IMR-90 (cell line): ENCODE results near the gene ZKSCAN1. TPM values are rescaled to one million over a fixed set of nuclear protein-coding genes. Genes with fewer than 3 reads are reported as not detected.

Source experiments
- ATAC-seq: fragments of 200-7000 bp; cut with Tn5 transposase; 2 replicates; pipeline ENCODE4 v1.9.1; 2020; ENCODE audit warnings: low read depth, mild to moderate bottlenecking, moderate library complexity
- BruUV-seq: library from RNA; stranded (reverse); fragments of 400-500 nt; replicated peaks from 2 replicates; lab custom pipeline; 2021; lab: Mats Ljungman, UMichigan
- CTCF ChIA-PET: fragments of 300-600 bp; formaldehyde crosslinking; extraction: SDS; loops from one replicate; lab custom pipeline; 2021; ENCODE audit warnings: antibody characterized with exemption; lab: Yijun Ruan, JAX
- POLR2A ChIA-PET: fragments of 300-600 bp; sonication (Branson Sonifier 250); formaldehyde crosslinking; loops from one replicate; lab custom pipeline; 2022; ENCODE audit warnings: antibody characterized with exemption; ENCODE audit not compliant: unreplicated experiment; lab: Charles Lee
- DNase-seq: peaks from one replicate; pipeline ENCODE4 v3.0.0; 2013
- H2AFZ ChIP-seq: replicated peaks from 2 replicates; pipeline ENCODE3; 2013; ENCODE audit warnings: low read length, mild to moderate bottlenecking; ENCODE audit not compliant: poor library complexity
- H2AK5ac ChIP-seq: 2 replicates; pipeline ENCODE4 v1.6.1; 2013; ENCODE audit warnings: low read depth, low read length, inconsistent platforms
- H2AK9ac ChIP-seq: replicated peaks from 2 replicates; pipeline ENCODE3; 2013; ENCODE audit warnings: mild to moderate bottlenecking, low read depth, low read length, moderate library complexity; ENCODE audit not compliant: poor library complexity
- H2BK120ac ChIP-seq: 2 replicates; pipeline ENCODE4 v1.6.1; 2013; ENCODE audit warnings: low read depth, low read length, inconsistent platforms
- H2BK15ac ChIP-seq: 3 replicates; pipeline ENCODE4 v1.6.1; 2013; ENCODE audit warnings: low read depth, low read length, inconsistent platforms
- H2BK20ac ChIP-seq: 2 replicates; pipeline ENCODE4 v1.6.1; 2013; ENCODE audit warnings: low read depth, mild to moderate bottlenecking, inconsistent platforms, low read length, moderate library complexity
- H2BK5ac ChIP-seq: 2 replicates; pipeline ENCODE4 v1.6.1; 2013; ENCODE audit warnings: mild to moderate bottlenecking, low read depth, low read length, inconsistent platforms; ENCODE audit not compliant: poor library complexity, severe bottlenecking
- H3K14ac ChIP-seq: replicated peaks from 2 replicates; pipeline ENCODE4 v1.6.1; 2013; ENCODE audit warnings: low read depth, low read length, inconsistent platforms
- H3K18ac ChIP-seq: 2 replicates; pipeline ENCODE4 v1.6.1; 2013; ENCODE audit warnings: low read depth, low read length, control low read depth
- H3K23ac ChIP-seq: 2 replicates; pipeline ENCODE4 v1.6.1; 2013; ENCODE audit warnings: low read depth, low read length, inconsistent platforms
- H3K27ac ChIP-seq: 2 replicates; pipeline ENCODE4 v1.5.1; 2013; ENCODE audit warnings: mild to moderate bottlenecking, control low read depth, low read length; ENCODE audit not compliant: insufficient read depth
- H3K27me3 ChIP-seq: 2 replicates; pipeline ENCODE4 v1.6.1; 2013; ENCODE audit warnings: low read length; ENCODE audit not compliant: control insufficient read depth, insufficient read depth
- H3K36me3 ChIP-seq: 2 replicates; pipeline ENCODE4 v1.6.1; 2013; ENCODE audit warnings: low read length, mixed read lengths; ENCODE audit not compliant: control insufficient read depth, insufficient read depth
- H3K4ac ChIP-seq: 2 replicates; pipeline ENCODE4 v1.6.1; 2013; ENCODE audit warnings: low read depth, low read length, inconsistent platforms
- H3K4me1 ChIP-seq: 2 replicates; pipeline ENCODE4 v1.6.1; 2013; ENCODE audit warnings: low read length, mixed read lengths; ENCODE audit not compliant: control insufficient read depth, insufficient read depth
- H3K4me2 ChIP-seq: 2 replicates; pipeline ENCODE4 v1.6.1; 2013; ENCODE audit warnings: low read depth, mild to moderate bottlenecking, control low read depth, low read length, moderate library complexity
- H3K4me3 ChIP-seq: 2 replicates; pipeline ENCODE4 v1.5.1; 2013; ENCODE audit warnings: low read depth, mild to moderate bottlenecking, control low read depth, low read length, moderate library complexity; ENCODE audit not compliant: insufficient read depth
- H3K56ac ChIP-seq: 2 replicates; pipeline ENCODE4 v1.6.1; 2013; ENCODE audit warnings: low read length, inconsistent platforms; ENCODE audit not compliant: insufficient read depth; ENCODE audit errors: extremely low read depth
- H3K79me1 ChIP-seq, 2 experiments: 2 replicates each; pipeline ENCODE4 v1.6.1; 2013; ENCODE audit warnings: low read length in 2 of 2, inconsistent platforms in 1 of 2, low read depth in 1 of 2
- H3K9ac ChIP-seq: 2 replicates; pipeline ENCODE4 v1.6.1; 2013; ENCODE audit warnings: low read depth, low read length, control low read depth
- H3K9me1 ChIP-seq: 2 replicates; pipeline ENCODE4 v1.6.1; 2013; ENCODE audit warnings: low read length, inconsistent platforms; ENCODE audit not compliant: insufficient read depth
- H3K9me3 ChIP-seq: 2 replicates; pipeline ENCODE4 v1.6.1; 2013; ENCODE audit warnings: low read length; ENCODE audit not compliant: control insufficient read depth, insufficient read depth
- H4K20me1 ChIP-seq: 2 replicates; pipeline ENCODE4 v1.6.1; 2013; ENCODE audit warnings: low read length, inconsistent platforms; ENCODE audit not compliant: insufficient read depth
- H4K5ac ChIP-seq: 2 replicates; pipeline ENCODE4 v1.6.1; 2013; ENCODE audit warnings: mild to moderate bottlenecking, low read depth, low read length, control low read depth
- H4K8ac ChIP-seq, 2 experiments: 2 replicates each; pipeline ENCODE4 v1.6.1; 2013; ENCODE audit warnings: low read depth in 2 of 2, low read length in 2 of 2, control low read depth in 1 of 2, inconsistent platforms in 1 of 2
- H4K91ac ChIP-seq: 2 replicates; pipeline ENCODE4 v1.6.1; 2013; ENCODE audit warnings: low read depth, low read length, inconsistent platforms; ENCODE audit not compliant: insufficient read depth
- CEBPB ChIP-seq: IDR thresholded peaks from 2 replicates; pipeline ENCODE4 v1.6.1; 2012; ENCODE audit warnings: low read depth, low read length, improper control_type of control experiment
- CTCF ChIP-seq: conservative IDR thresholded peaks from 2 replicates; pipeline ENCODE4 v1.5.1; 2012; ENCODE audit warnings: mild to moderate bottlenecking, low read depth, low read length, improper control_type of control experiment
- ELK1 ChIP-seq: fragments of 150-350 bp; IDR thresholded peaks from 2 replicates; pipeline ENCODE4 v1.6.1; 2016; ENCODE audit warnings: low read depth, mild to moderate bottlenecking, low read length, moderate library complexity, borderline replicate concordance
- FOS ChIP-seq: fragments of 150-350 bp; IDR thresholded peaks from 2 replicates; pipeline ENCODE4 v1.6.1; 2016; ENCODE audit warnings: low read depth, low read length
- NFE2L2 ChIP-seq: fragments of 150-350 bp; IDR thresholded peaks from 2 replicates; pipeline ENCODE4 v1.6.1; 2016; ENCODE audit warnings: low read depth, mild to moderate bottlenecking, low read length
- POLR2A ChIP-seq: IDR thresholded peaks from 2 replicates; pipeline ENCODE4 v1.6.1; 2012; ENCODE audit warnings: mild to moderate bottlenecking, low read depth, low read length
- RCOR1 ChIP-seq: IDR thresholded peaks from 2 replicates; pipeline ENCODE4 v1.6.1; 2012; ENCODE audit warnings: mild to moderate bottlenecking, low read length, improper control_type of control experiment; ENCODE audit not compliant: insufficient replicate concordance
- RFX5 ChIP-seq: IDR thresholded peaks from 2 replicates; pipeline ENCODE4 v1.8.0; 2012; ENCODE audit warnings: low read depth, mild to moderate bottlenecking, low read length, moderate library complexity
- SMC3 ChIP-seq: fragments of 150-350 bp; IDR thresholded peaks from 2 replicates; pipeline ENCODE4 v1.6.1; 2016; ENCODE audit warnings: low read depth, mild to moderate bottlenecking, antibody characterized with exemption, low read length, moderate library complexity
- USF2 ChIP-seq: fragments of 150-350 bp; IDR thresholded peaks from 2 replicates; pipeline ENCODE4 v1.6.1; 2017; ENCODE audit warnings: mild to moderate bottlenecking, antibody characterized with exemption, low read length, low read depth
- WGBS, 2 experiments: methylation state at CpG; one replicate each; pipeline versions ENCODE4 v1.1.5 to v1.1.7; 2013; ENCODE audit warnings: missing lambda C conversion rate in 2 of 2; ENCODE audit not compliant: insufficient read length in 1 of 2; ENCODE audit errors: extremely low coverage in 2 of 2; 5-methylcytosine and 5-hydroxymethylcytosine counted together
- dilution Hi-C: fragments of 300-500 bp; cut with HindIII; formaldehyde crosslinking; loops from one replicate; pipeline ENCODE4 v1.14.3; 2018; ENCODE audit warnings: low sequenced_read_pairs; ENCODE audit not compliant: unreplicated experiment
- in situ Hi-C: fragments of 300-500 bp; cut with MboI; formaldehyde crosslinking; loops from 3 replicates; pipeline ENCODE4 v1.14.3; 2019; ENCODE audit warnings: low sequenced_read_pairs, inconsistent platforms, mixed read lengths
- intact Hi-C: fragments of 100-400 bp; cut with micrococcal nuclease; formaldehyde crosslinking; loops from 2 replicates; pipeline ENCODE4 v1.10.0; 2022
- polyA plus RNA-seq, 3 experiments: library from polyadenylated mRNA; depleted of rRNA; stranded (reverse); fragments of >200 nt; gene quantifications; 2 replicates each; pipeline ENCODE4 v1.2.3, GENCODE V29; 2012; ENCODE audit warnings: low replicate concordance in 1 of 3
- total RNA-seq: library from RNA; depleted of rRNA; stranded (reverse); fragments of >200 nt; gene quantifications from 2 replicates; pipeline ENCODE4 v1.2.3, GENCODE V29; 2012

ZKSCAN1 gene
- total and polyA plus RNA-seq, 2 of the 4 experiments (the other 2 are of a cell fraction): 13.7 to 40.7 TPM

GRCh38 chr7:100003711-100004661, 11.4 kb upstream of the ZKSCAN1 start (continued):
- TF ChIP-seq RFX5: no peak
- TF ChIP-seq USF2: no peak
- no peak for TF ChIP-seq SMC3

GRCh38 chr7:100007887-100008286, 7.5 kb upstream of the ZKSCAN1 start:
- no peaks in the 10 kb centered on the region for H3K9me1 ChIP-seq
- dilution Hi-C loops (no loop called here), in situ Hi-C loops (no loop called here)

More at GRCh38 chr7:100007887-100008286, 7.5 kb upstream of the ZKSCAN1 start:
- no peaks in the 10 kb centered on the region for H4K20me1 ChIP-seq
- no peaks in the 10 kb centered on the region for H3K9me3 ChIP-seq
- no peak overlapping the region for H3K4me2 ChIP-seq
- CTCF ChIA-PET: no interaction called here
- H2BK20ac ChIP-seq: no peak overlapping the region
- H2BK5ac ChIP-seq: no peak overlapping the region
- POLR2A ChIA-PET: no interaction called here
- H2BK15ac ChIP-seq: no peak overlapping the region
- H3K9ac ChIP-seq: no peak overlapping the region
- no peak overlapping the region for H3K4ac ChIP-seq
- no peak overlapping the region for H4K5ac ChIP-seq
- ATAC-seq (no peak), DNase-seq (no peak)
- BruUV-seq: no TSS peak
- H3K4me1 ChIP-seq: peaks cover 6% of the 10 kb centered on the region; the same call in 1 of the 2 replicates
- no peak for TF ChIP-seq CTCF
- TF ChIP-seq SMC3: no peak
- TF ChIP-seq RCOR1: no peak
- TF ChIP-seq ELK1: no peak
- no peak for TF ChIP-seq RFX5
- TF ChIP-seq CEBPB: no peak
- TF ChIP-seq FOS: no peak
- no peak for TF ChIP-seq NFE2L2
- TF ChIP-seq POLR2A: no peak
- H3K4me3 ChIP-seq: no peak overlapping the region
- no peak overlapping the region for H3K27ac ChIP-seq
- H4K8ac ChIP-seq: no peak overlapping the region
- no peak overlapping the region for H3K18ac ChIP-seq
- WGBS, 2 experiments: no CpG with 5 or more reads among the region's 3 CpGs
- H2AFZ ChIP-seq: no peak overlapping the region
- H3K79me1 ChIP-seq: no peaks in the 10 kb centered on the region
- H3K36me3 ChIP-seq: no peaks in the 10 kb centered on the region
- intact Hi-C loops: no loop called here
- no peak overlapping the region for H3K56ac ChIP-seq
- no peak overlapping the region for H2BK120ac ChIP-seq
- H2AK9ac ChIP-seq: no peak overlapping the region
- no peak overlapping the region for H4K91ac ChIP-seq
- no peak overlapping the region for H3K14ac ChIP-seq
- H2AK5ac ChIP-seq: no peak overlapping the region
- peaks cover 15% of the 10 kb centered on the region for H3K27me3 ChIP-seq
- H3K23ac ChIP-seq: no peak overlapping the region
